HEK293 (cell line): Measurements from ENCODE around the gene DOCK4.

Experiments used
- BCL11A ChIP-seq: fragments of 450-650 bp; formaldehyde crosslinking; IDR thresholded peaks from 2 replicates; pipeline ENCODE4 v1.5.1; 2016; ENCODE audit warnings: low read depth, missing biosample characterization, missing genetic modification characterization
- KLF10 ChIP-seq: fragments of 450-650 bp; IDR thresholded peaks from 2 replicates; pipeline ENCODE4 v1.5.1; 2018; ENCODE audit warnings: missing biosample characterization, mild to moderate bottlenecking, missing genetic modification characterization
- SP3 ChIP-seq: fragments of 450-650 bp; formaldehyde crosslinking; IDR thresholded peaks from 2 replicates; pipeline ENCODE4 v1.5.1; 2016; ENCODE audit warnings: missing biosample characterization, missing genetic modification characterization
- TCF7L2 ChIP-seq: IDR thresholded peaks from 2 replicates; pipeline ENCODE4 v1.6.1; 2011; ENCODE audit warnings: low read depth, mild to moderate bottlenecking, inconsistent platforms, low read length, moderate library complexity, borderline replicate concordance
- YY1 ChIP-seq: fragments of 450-650 bp; formaldehyde crosslinking; IDR thresholded peaks from 2 replicates; pipeline ENCODE4 v1.5.1; 2018; ENCODE audit warnings: missing biosample characterization, missing genetic modification characterization
- YY2 ChIP-seq: fragments of 450-650 bp; formaldehyde crosslinking; IDR thresholded peaks from 2 replicates; pipeline ENCODE4 v1.5.1; 2016; ENCODE audit warnings: missing biosample characterization, missing genetic modification characterization
- ZBTB48 ChIP-seq: fragments of 450-650 bp; formaldehyde crosslinking; IDR thresholded peaks from 2 replicates; pipeline ENCODE4 v1.5.1; 2016; ENCODE audit warnings: missing biosample characterization, missing genetic modification characterization
- ZBTB7A ChIP-seq: fragments of 450-650 bp; formaldehyde crosslinking; IDR thresholded peaks from 2 replicates; pipeline ENCODE4 v1.5.1; 2016; ENCODE audit warnings: low read depth, missing biosample characterization, missing genetic modification characterization
- ZBTB8A ChIP-seq: fragments of 450-650 bp; formaldehyde crosslinking; IDR thresholded peaks from 2 replicates; pipeline ENCODE4 v1.5.1; 2016; ENCODE audit warnings: missing biosample characterization, missing genetic modification characterization
- ZFHX2 ChIP-seq: fragments of 450-650 bp; formaldehyde crosslinking; conservative IDR thresholded peaks from 2 replicates; pipeline ENCODE4 v1.5.1; 2016; ENCODE audit warnings: missing biosample characterization, missing genetic modification characterization
- ZFP41 ChIP-seq: fragments of 450-650 bp; formaldehyde crosslinking; IDR thresholded peaks from 2 replicates; pipeline ENCODE4 v1.5.1; 2016; ENCODE audit warnings: missing biosample characterization, missing genetic modification characterization, borderline replicate concordance
- ZNF133 ChIP-seq: fragments of 450-650 bp; formaldehyde crosslinking; IDR thresholded peaks from 2 replicates; pipeline ENCODE4 v1.5.1; 2016; ENCODE audit warnings: missing biosample characterization, missing genetic modification characterization
- ZNF138 ChIP-seq: fragments of 450-650 bp; formaldehyde crosslinking; IDR thresholded peaks from 2 replicates; pipeline ENCODE4 v1.5.1; 2016; ENCODE audit warnings: missing biosample characterization, missing genetic modification characterization, borderline replicate concordance
- ZNF155 ChIP-seq: fragments of 450-650 bp; formaldehyde crosslinking; IDR thresholded peaks from 2 replicates; pipeline ENCODE4 v1.5.1; 2016; ENCODE audit warnings: missing biosample characterization, missing genetic modification characterization
- ZNF302 ChIP-seq: fragments of 450-650 bp; formaldehyde crosslinking; IDR thresholded peaks from 2 replicates; pipeline ENCODE4 v1.5.1; 2016; ENCODE audit warnings: missing biosample characterization, missing genetic modification characterization, low read depth
- ZNF341 ChIP-seq: fragments of 450-650 bp; formaldehyde crosslinking; IDR thresholded peaks from 2 replicates; pipeline ENCODE4; 2016; ENCODE audit warnings: low read depth, missing biosample characterization, missing genetic modification characterization
- ZNF394 ChIP-seq: fragments of 450-650 bp; formaldehyde crosslinking; IDR thresholded peaks from 2 replicates; pipeline ENCODE4 v1.5.1; 2016; ENCODE audit warnings: missing biosample characterization, missing genetic modification characterization, mild to moderate bottlenecking, moderate library complexity, borderline replicate concordance
- ZNF510 ChIP-seq: fragments of 450-650 bp; formaldehyde crosslinking; IDR thresholded peaks from 2 replicates; pipeline ENCODE4 v1.5.1; 2018; ENCODE audit warnings: mild to moderate bottlenecking, missing genetic modification characterization, missing biosample characterization; ENCODE audit not compliant: insufficient replicate concordance
- ZNF596 ChIP-seq: fragments of 450-650 bp; IDR thresholded peaks from 2 replicates; pipeline ENCODE4 v1.5.0; 2018; ENCODE audit warnings: missing biosample characterization, mild to moderate bottlenecking, missing genetic modification characterization, moderate library complexity
- ZNF610 ChIP-seq: fragments of 450-650 bp; formaldehyde crosslinking; IDR thresholded peaks from 2 replicates; pipeline ENCODE4 v1.5.1; 2016; ENCODE audit warnings: missing biosample characterization, missing genetic modification characterization, borderline replicate concordance
- ZNF624 ChIP-seq: fragments of 450-650 bp; formaldehyde crosslinking; IDR thresholded peaks from 2 replicates; pipeline ENCODE4 v1.5.1; 2017; ENCODE audit warnings: missing biosample characterization, missing genetic modification characterization
- ZNF660 ChIP-seq: fragments of 450-650 bp; IDR thresholded peaks from 2 replicates; pipeline ENCODE4 v1.5.1; 2018; ENCODE audit warnings: missing biosample characterization, mild to moderate bottlenecking, missing genetic modification characterization
- ZNF701 ChIP-seq: fragments of 450-650 bp; formaldehyde crosslinking; IDR thresholded peaks from 2 replicates; pipeline ENCODE4 v1.5.1; 2016; ENCODE audit warnings: missing biosample characterization, missing genetic modification characterization
- ZNF791 ChIP-seq: fragments of 450-650 bp; formaldehyde crosslinking; IDR thresholded peaks from 2 replicates; pipeline ENCODE4 v1.5.1; 2016; ENCODE audit warnings: missing biosample characterization, missing genetic modification characterization
- ZNF792 ChIP-seq: fragments of 450-650 bp; formaldehyde crosslinking; IDR thresholded peaks from 2 replicates; pipeline ENCODE4 v1.5.1; 2016; ENCODE audit warnings: missing biosample characterization, missing genetic modification characterization
- ZNF830 ChIP-seq: fragments of 450-650 bp; IDR thresholded peaks from 2 replicates; pipeline ENCODE4 v1.5.0; 2018; ENCODE audit warnings: missing biosample characterization, missing genetic modification characterization, low read depth, mild to moderate bottlenecking, moderate library complexity
- ZNF837 ChIP-seq: fragments of 450-650 bp; formaldehyde crosslinking; IDR thresholded peaks from 2 replicates; pipeline ENCODE4 v1.5.1; 2016; ENCODE audit warnings: missing biosample characterization, missing genetic modification characterization
- TF ChIP-seq, protein P1 (sequence below): fragments of 450-650 bp; formaldehyde crosslinking; conservative IDR thresholded peaks from 2 replicates; pipeline ENCODE4 v1.5.1; 2016; ENCODE audit warnings: low read depth, missing biosample characterization, missing genetic modification characterization
- TF ChIP-seq, protein P2 (sequence below): fragments of 450-650 bp; formaldehyde crosslinking; IDR thresholded peaks from 2 replicates; pipeline ENCODE4 v1.5.1; 2016; ENCODE audit warnings: missing biosample characterization, missing genetic modification characterization
- TF ChIP-seq, protein P3 (sequence below): fragments of 450-650 bp; formaldehyde crosslinking; IDR thresholded peaks from 2 replicates; pipeline ENCODE4 v1.5.1; 2016; ENCODE audit warnings: missing biosample characterization, missing genetic modification characterization
- TF ChIP-seq, protein P4 (sequence below): fragments of 450-650 bp; formaldehyde crosslinking; IDR thresholded peaks from 2 replicates; pipeline ENCODE4 v1.5.1; 2017; ENCODE audit warnings: missing biosample characterization, missing genetic modification characterization

DOCK4 gene

DNA sequence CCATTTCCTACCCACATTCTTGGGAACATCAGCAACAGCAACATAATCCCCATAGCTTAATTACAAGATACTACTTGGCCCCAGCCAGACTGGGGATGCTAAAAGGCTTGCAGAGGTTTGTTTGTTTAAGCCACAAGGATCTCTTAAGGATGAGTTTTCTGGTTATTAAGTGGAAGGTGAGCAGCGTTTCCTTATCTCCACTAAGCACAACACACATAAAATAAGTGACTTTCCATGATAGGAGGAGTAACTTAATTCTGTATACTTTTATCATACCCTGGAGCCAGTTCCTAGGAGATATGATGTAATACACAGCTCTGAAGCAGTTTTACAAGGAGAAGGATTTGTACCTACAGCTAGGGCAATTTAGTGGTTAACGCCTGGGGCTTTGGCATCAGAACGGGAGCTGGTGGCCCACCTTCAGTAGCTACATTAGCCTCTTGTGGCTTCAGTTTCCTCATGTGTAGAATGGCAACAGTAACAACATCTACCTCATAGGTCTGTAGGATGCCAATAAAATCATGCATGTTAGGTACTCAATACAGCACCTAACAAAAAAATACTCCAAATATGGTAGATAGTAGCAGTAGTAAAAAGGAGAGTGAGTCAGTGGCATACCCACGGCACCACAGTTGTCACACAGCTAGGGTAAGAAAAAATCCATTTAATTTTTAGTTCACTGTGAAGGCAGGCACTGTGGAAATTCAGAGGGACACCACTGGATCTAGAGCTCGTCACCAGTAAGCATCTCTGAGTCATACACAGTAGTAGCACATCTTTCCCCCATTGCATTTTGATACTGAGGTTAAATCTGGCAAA is 55.2 kb downstream of the DOCK4 start (continued):
- TF ChIP-seq, protein P1, sequence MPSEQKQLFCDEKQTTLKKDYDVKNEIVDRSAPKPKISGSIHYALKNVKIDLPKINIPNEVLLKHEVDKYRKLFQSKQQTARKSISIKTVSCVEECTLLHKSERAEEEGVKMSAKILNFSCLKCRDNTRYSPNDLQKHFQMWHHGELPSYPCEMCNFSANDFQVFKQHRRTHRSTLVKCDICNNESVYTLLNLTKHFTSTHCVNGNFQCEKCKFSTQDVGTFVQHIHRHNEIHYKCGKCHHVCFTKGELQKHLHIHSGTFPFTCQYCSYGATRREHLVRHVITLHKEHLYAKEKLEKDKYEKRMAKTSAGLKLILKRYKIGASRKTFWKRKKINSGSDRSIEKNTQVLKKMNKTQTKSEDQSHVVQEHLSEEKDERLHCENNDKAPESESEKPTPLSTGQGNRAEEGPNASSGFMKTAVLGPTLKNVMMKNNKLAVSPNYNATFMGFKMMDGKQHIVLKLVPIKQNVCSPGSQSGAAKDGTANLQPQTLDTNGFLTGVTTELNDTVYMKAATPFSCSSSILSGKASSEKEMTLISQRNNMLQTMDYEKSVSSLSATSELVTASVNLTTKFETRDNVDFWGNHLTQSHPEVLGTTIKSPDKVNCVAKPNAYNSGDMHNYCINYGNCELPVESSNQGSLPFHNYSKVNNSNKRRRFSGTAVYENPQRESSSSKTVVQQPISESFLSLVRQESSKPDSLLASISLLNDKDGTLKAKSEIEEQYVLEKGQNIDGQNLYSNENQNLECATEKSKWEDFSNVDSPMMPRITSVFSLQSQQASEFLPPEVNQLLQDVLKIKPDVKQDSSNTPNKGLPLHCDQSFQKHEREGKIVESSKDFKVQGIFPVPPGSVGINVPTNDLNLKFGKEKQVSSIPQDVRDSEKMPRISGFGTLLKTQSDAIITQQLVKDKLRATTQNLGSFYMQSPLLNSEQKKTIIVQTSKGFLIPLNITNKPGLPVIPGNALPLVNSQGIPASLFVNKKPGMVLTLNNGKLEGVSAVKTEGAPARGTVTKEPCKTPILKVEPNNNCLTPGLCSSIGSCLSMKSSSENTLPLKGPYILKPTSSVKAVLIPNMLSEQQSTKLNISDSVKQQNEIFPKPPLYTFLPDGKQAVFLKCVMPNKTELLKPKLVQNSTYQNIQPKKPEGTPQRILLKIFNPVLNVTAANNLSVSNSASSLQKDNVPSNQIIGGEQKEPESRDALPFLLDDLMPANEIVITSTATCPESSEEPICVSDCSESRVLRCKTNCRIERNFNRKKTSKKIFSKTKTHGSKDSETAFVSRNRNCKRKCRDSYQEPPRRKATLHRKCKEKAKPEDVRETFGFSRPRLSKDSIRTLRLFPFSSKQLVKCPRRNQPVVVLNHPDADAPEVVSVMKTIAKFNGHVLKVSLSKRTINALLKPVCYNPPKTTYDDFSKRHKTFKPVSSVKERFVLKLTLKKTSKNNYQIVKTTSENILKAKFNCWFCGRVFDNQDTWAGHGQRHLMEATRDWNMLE (tag by site-specific recombination): 0 out of 2 replicates have a peak, but pooled peaks have one; percentile 24
- TF ChIP-seq ZNF596 (tag by site-specific recombination) (peak; percentile 60), ZNF138 (no peak), ZNF610 (peak; percentile 50), ZNF155 (tag by site-specific recombination) (no peak), ZNF510 (tag by site-specific recombination) (no peak), ZFP41 (tag by site-specific recombination) (no peak), YY2 (tag by site-specific recombination) (no peak), ZNF830 (tag by site-specific recombination) (no peak), YY1 (tag by site-specific recombination) (peak; percentile 32; the same call in 1 of the 2 replicates), SP3 (no peak), KLF10 (peak; percentile 81), ZNF302 (tag by site-specific recombination) (peak; percentile 80), ZFHX2 (no peak), ZNF660 (tag by site-specific recombination) (0 out of 2 replicates have a peak, but pooled peaks have one; percentile 34), ZBTB8A (tag by site-specific recombination) (peak; percentile 69), ZNF701 (tag by site-specific recombination) (no peak), ZNF792 (no peak), ZNF394 (tag by site-specific recombination) (peak; percentile 77), ZNF341 (no peak), ZNF791 (tag by site-specific recombination) (no peak), ZBTB48 (tag by site-specific recombination) (no peak), ZNF133 (peak; percentile 90), ZNF624 (tag by site-specific recombination) (no peak), ZNF837 (no peak), TCF7L2 (peak; percentile 64; the same call in 1 of the 2 replicates), ZBTB7A (tag by site-specific recombination) (no peak), BCL11A (tag by site-specific recombination) (peak; percentile 74)
- TF ChIP-seq, protein P2, sequence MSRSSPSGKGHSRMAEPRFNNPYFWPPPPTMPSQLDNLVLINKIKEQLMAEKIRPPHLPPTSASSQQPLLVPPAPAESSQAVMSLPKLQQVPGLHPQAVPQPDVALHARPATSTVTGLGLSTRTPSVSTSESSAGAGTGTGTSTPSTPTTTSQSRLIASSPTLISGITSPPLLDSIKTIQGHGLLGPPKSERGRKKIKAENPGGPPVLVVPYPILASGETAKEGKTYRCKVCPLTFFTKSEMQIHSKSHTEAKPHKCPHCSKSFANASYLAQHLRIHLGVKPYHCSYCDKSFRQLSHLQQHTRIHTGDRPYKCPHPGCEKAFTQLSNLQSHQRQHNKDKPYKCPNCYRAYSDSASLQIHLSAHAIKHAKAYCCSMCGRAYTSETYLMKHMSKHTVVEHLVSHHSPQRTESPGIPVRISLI (tag by site-specific recombination): no peak
- TF ChIP-seq, protein P3, sequence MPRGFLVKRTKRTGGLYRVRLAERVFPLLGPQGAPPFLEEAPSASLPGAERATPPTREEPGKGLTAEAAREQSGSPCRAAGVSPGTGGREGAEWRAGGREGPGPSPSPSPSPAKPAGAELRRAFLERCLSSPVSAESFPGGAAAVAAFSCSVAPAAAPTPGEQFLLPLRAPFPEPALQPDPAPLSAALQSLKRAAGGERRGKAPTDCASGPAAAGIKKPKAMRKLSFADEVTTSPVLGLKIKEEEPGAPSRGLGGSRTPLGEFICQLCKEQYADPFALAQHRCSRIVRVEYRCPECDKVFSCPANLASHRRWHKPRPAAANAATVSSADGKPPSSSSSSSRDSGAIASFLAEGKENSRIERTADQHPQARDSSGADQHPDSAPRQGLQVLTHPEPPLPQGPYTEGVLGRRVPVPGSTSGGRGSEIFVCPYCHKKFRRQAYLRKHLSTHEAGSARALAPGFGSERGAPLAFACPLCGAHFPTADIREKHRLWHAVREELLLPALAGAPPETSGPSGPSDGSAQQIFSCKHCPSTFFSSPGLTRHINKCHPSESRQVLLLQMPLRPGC (tag by site-specific recombination): 0 out of 2 replicates have a peak, but pooled peaks have one; percentile 22
- TF ChIP-seq, protein P4, sequence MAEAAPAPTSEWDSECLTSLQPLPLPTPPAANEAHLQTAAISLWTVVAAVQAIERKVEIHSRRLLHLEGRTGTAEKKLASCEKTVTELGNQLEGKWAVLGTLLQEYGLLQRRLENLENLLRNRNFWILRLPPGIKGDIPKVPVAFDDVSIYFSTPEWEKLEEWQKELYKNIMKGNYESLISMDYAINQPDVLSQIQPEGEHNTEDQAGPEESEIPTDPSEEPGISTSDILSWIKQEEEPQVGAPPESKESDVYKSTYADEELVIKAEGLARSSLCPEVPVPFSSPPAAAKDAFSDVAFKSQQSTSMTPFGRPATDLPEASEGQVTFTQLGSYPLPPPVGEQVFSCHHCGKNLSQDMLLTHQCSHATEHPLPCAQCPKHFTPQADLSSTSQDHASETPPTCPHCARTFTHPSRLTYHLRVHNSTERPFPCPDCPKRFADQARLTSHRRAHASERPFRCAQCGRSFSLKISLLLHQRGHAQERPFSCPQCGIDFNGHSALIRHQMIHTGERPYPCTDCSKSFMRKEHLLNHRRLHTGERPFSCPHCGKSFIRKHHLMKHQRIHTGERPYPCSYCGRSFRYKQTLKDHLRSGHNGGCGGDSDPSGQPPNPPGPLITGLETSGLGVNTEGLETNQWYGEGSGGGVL (tag by site-specific recombination): peak; percentile 56
